Right lobe of liver (tissue), 6 donors: Measurements from ENCODE around the gene CHST11. TPM values are rescaled to one million over a fixed set of nuclear protein-coding genes. Genes with fewer than 3 reads are reported as not detected.

Source experiments
- ATAC-seq, 4 donors: fragments of 200-7000 bp; cut with Tn5 transposase; one replicate each; pipeline ENCODE4 v1.9.1; 2020; ENCODE audit warnings: mild to moderate bottlenecking in 4 of 4, moderate library complexity in 4 of 4
- DNase-seq, 3 donors: peaks; one replicate each; pipeline ENCODE4 v3.0.0-alpha.2; 2020
- H3K27ac ChIP-seq, 3 donors: fragments of 200-600 bp; one replicate each; pipeline ENCODE4 v1.8.0; 2022
- H3K27me3 ChIP-seq, 2 donors: fragments of 200-600 bp; one replicate each; pipeline ENCODE4 v1.8.0; 2022
- H3K36me3 ChIP-seq, 4 donors: fragments of 200-600 bp; sonication (generic) in 1 of 4; one replicate each; pipeline versions ENCODE4 v1.5.1 to v1.8.0; 2017 to 2022; ENCODE audit warnings: control low read depth in 1 of 4
- H3K4me1 ChIP-seq, 4 donors: fragments of 200-600 bp; sonication (generic) in 1 of 4; one replicate each; pipeline versions ENCODE4 v1.5.1 to v1.8.0; 2017 to 2022; ENCODE audit warnings: control low read depth in 1 of 4
- H3K4me3 ChIP-seq, 3 donors: fragments of 200-600 bp; one replicate each; pipeline ENCODE4 v1.8.0; 2022
- H3K9me3 ChIP-seq, 4 donors: fragments of 200-600 bp; sonication (generic) in 1 of 4; one replicate each; pipeline versions ENCODE4 v1.5.1 to v1.8.0; 2017 to 2022; ENCODE audit warnings: control low read depth in 1 of 4
- POLR2A ChIP-seq: fragments of 450-650 bp; IDR thresholded peaks from one replicate; pipeline ENCODE4 v1.6.1; 2017; ENCODE audit warnings: antibody characterized with exemption, mild to moderate bottlenecking
- WGBS: methylation state at CpG from one replicate; pipeline ENCODE4 v1.1.6; 2018; ENCODE audit warnings: low coverage, low lambda C conversion rate; ENCODE audit not compliant: insufficient coverage; ENCODE audit errors: missing lambda C conversion rate; 5-methylcytosine and 5-hydroxymethylcytosine counted together
- intact Hi-C, 2 donors: fragments of 100-400 bp; cut with DNase I; formaldehyde crosslinking; loops; one replicate each; pipeline versions ENCODE4 v1.11.2 to v1.14.1; 2022
- total RNA-seq, 6 experiments: library from RNA; depleted of rRNA in 2 of 6; stranded (reverse); fragments of >200 nt in 2 of 6; fragmentation: NEBNext Ultra II Directional in 3 of 6; extraction: Animal tissue kit (Norgen Biotek cat#: 25700) in 3 of 6; gene quantifications; one replicate each; pipeline versions ENCODE4 v1.1.0 to v1.2.4, GENCODE V29; 2016 to 2023
- TF ChIP-seq, protein P1 (sequence below), 4 donors: fragments of 200-600 bp in 3 of 4; fragments of 450-650 bp in 1 of 4; IDR thresholded peaks; one replicate each; pipeline versions ENCODE4 v1.5.1 to v1.8.0; 2016 to 2022; ENCODE audit warnings: antibody characterized with exemption in 4 of 4, mild to moderate bottlenecking in 2 of 4
- donor health status: DM: no; HTN: yes; CAD: no.
- donor health status: DM: no; HTN: no; CAD: no.
- donor health status: DM: no; HTN: no; CAD: no.
- donor health status: DM: no; HTN: yes; CAD: no.
- donor health status: DM: no; HTN: yes; CAD: no.

CHST11 gene
- total RNA-seq, 6 experiments from 2014 or later: 0.57 to 10.4 (median 3.5) TPM

DNA sequence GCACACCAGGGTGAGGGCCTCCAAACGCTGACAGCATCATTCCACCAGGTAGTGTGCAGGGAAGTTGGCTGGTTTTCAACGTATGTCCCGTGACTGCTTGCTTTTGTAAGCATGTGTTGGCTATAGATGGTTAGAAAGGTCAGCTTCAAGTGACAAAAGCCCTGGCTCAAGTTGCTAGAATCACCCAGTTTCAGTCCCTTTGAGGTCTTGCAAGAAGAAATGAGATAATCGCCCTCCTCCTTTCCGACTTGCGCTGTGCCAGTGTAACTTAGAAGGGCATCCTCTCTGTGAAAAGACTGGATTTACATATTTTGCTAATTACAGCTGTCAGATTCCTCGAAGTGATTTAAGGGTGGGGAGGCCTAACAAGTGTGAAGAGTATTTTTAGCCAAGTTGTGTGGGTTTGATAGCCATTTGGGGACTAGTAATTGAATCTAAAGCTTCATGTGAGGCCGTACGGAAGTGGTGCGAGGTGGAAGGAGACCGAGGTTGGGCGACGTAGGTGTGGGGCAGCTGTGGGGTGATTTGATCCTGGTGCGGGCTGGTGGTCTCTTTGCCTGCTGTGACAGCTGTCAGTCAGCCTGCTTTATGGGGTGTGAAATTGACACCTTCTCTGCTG is 94.7 kb downstream of the CHST11 start:
- no peaks in the 10 kb centered on the region for H3K36me3 ChIP-seq
- 79% methylated on average over 11 of the region's 14 CpGs for WGBS

DNA sequence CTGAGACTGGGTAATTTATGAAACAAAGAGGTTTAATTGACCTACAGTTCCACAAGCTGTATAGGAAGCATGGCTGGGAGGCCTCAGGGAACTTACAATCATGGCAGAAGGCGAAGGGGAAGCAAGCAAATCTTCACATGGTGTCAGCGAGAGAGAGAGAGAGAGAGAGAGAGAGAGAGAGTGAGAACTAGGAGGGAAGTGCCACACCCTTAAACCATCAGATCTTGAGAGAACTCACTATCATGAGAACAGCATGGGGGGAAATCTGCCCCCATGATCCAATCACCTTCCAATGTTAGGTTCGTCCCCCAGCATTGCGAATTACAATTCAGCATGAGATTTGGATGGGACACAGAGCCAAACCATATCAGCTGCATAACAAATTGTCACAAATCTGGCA is 96.7 kb downstream of the CHST11 start:
- TF ChIP-seq POLR2A: no peak
- TF ChIP-seq, protein P1, sequence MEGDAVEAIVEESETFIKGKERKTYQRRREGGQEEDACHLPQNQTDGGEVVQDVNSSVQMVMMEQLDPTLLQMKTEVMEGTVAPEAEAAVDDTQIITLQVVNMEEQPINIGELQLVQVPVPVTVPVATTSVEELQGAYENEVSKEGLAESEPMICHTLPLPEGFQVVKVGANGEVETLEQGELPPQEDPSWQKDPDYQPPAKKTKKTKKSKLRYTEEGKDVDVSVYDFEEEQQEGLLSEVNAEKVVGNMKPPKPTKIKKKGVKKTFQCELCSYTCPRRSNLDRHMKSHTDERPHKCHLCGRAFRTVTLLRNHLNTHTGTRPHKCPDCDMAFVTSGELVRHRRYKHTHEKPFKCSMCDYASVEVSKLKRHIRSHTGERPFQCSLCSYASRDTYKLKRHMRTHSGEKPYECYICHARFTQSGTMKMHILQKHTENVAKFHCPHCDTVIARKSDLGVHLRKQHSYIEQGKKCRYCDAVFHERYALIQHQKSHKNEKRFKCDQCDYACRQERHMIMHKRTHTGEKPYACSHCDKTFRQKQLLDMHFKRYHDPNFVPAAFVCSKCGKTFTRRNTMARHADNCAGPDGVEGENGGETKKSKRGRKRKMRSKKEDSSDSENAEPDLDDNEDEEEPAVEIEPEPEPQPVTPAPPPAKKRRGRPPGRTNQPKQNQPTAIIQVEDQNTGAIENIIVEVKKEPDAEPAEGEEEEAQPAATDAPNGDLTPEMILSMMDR (IDR thresholded peaks at IDR 0.05): no peak
- 58% methylated on average over 4 of the region's 4 CpGs for WGBS
- no peaks in the 10 kb centered on the region for H3K36me3 ChIP-seq
- no peaks in the 10 kb centered on the region for H3K27me3 ChIP-seq
- no peaks in the 10 kb centered on the region for H3K4me1 ChIP-seq
- H3K9me3 ChIP-seq: no peaks in the 10 kb centered on the region
- intact Hi-C loops: no loop called here
- H3K4me3 ChIP-seq: no peak overlapping the region
- H3K27ac ChIP-seq: no peak overlapping the region
- DNase-seq: no peak
- ATAC-seq: no peak

More for the DNA sequence above, 94.7 kb downstream of the CHST11 start:
- Histone ChIP-seq H3K9me3 (no peaks in the 10 kb centered on the region), H3K27me3 (no peaks in the 10 kb centered on the region), H3K4me1 (no peaks in the 10 kb centered on the region), H3K4me3 (no peak overlapping the region), H3K27ac (no peak overlapping the region)
- no peak for TF ChIP-seq POLR2A
- TF ChIP-seq, protein P1 (IDR thresholded peaks at IDR 0.05): no peak
- ATAC-seq (no peak), DNase-seq (no peak)
- intact Hi-C loops: no loop called here

DNA sequence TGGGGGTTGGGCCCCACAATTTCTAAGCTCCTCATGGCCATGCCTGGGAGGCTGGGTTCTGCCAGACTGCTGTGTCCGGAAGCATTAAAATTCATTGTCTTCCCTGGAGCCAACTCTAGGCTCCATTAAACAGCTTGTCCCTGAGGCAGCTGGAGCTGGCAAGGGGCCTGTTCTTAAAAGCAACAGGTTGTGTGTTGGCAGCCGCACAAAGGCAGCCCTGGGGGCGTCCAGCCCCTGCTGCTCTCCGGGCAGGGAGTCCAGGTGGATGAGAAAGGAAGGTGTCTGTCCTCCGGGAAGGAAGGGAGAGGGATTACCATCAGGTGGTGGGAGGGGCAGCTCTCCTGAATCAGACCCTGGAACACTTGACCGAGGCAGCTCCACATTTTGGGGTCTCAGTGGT is 98.9 kb downstream of the CHST11 start:
- no peaks in the 10 kb centered on the region for H3K27me3 ChIP-seq
- intact Hi-C loops: no loop called here
- no peaks in the 10 kb centered on the region for H3K4me1 ChIP-seq
- no peak for ATAC-seq
- TF ChIP-seq, protein P1 (IDR thresholded peaks at IDR 0.05): no peak
- no peak for TF ChIP-seq POLR2A
- no peak overlapping the region for H3K4me3 ChIP-seq
- no peaks in the 10 kb centered on the region for H3K36me3 ChIP-seq
- no peak for DNase-seq
- no peaks in the 10 kb centered on the region for H3K9me3 ChIP-seq
- H3K27ac ChIP-seq: no peak overlapping the region
- WGBS: 49% methylated on average over 4 of the region's 6 CpGs

DNA sequence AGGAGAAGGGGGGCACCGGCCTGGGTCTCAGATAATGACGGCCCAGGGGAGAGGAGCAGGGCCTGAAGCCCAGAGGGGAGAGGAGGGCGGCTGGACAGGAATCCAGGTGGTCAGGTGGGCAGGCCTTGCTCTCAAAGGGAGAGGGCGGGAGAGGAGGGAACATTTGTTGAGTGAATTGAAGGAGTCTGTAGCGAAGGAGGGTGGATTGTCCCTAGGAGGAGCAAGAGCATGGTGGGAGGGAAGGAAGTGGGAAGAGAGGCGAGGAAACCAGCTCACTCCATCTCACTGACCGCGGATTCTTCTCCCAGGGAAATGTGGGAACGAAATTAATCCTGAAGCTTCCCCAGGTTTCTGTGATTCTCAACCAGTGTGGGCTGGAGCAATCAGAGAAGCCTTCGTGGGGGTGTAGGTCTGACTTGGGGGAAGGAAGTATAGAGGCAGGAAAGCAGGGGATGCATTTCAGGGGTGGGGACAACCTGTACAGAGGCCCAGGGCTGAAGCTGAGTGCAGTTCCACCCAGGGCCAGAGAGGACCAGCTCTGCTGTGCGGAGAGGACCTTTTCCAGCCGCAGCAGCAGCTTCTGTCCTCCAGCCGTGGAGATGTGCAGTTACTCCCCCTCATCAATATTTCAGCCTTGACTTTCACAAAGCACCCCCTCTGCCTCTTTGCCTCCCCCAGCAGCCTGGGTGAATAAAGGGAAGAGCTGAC is 100.9 kb downstream of the CHST11 start:
- no peaks in the 10 kb centered on the region for H3K9me3 ChIP-seq
- 62% methylated on average over 10 of the region's 13 CpGs for WGBS
- no peaks in the 10 kb centered on the region for H3K4me1 ChIP-seq
- intact Hi-C loops: no loop called here
- TF ChIP-seq POLR2A: no peak
- TF ChIP-seq, protein P1 (IDR thresholded peaks at IDR 0.05): no peak
- ATAC-seq (peak in 1 of 4 donors; percentile 12), DNase-seq (no peak)
- H3K4me3 ChIP-seq: no peak overlapping the region
- H3K27me3 ChIP-seq: no peaks in the 10 kb centered on the region
- no peak overlapping the region for H3K27ac ChIP-seq
- H3K36me3 ChIP-seq: no peaks in the 10 kb centered on the region
